Measurements from ENCODE around the gene EML4. TPM values are rescaled to one million over a fixed set of nuclear protein-coding genes. Genes with fewer than 3 reads are reported as not detected.
"Not testable (repeated sequence)": the region's sequence is repeated elsewhere in the genome, so short reads cannot be mapped to it uniquely, and the experiment has no call there.

The EML4 gene
- total RNA-seq (10 to 100 TPM; 29.9 to 44.0 (median 36.0) TPM), polyA plus RNA-seq (10 to 100 TPM; 12.5 to 21.3 TPM)

DNA sequence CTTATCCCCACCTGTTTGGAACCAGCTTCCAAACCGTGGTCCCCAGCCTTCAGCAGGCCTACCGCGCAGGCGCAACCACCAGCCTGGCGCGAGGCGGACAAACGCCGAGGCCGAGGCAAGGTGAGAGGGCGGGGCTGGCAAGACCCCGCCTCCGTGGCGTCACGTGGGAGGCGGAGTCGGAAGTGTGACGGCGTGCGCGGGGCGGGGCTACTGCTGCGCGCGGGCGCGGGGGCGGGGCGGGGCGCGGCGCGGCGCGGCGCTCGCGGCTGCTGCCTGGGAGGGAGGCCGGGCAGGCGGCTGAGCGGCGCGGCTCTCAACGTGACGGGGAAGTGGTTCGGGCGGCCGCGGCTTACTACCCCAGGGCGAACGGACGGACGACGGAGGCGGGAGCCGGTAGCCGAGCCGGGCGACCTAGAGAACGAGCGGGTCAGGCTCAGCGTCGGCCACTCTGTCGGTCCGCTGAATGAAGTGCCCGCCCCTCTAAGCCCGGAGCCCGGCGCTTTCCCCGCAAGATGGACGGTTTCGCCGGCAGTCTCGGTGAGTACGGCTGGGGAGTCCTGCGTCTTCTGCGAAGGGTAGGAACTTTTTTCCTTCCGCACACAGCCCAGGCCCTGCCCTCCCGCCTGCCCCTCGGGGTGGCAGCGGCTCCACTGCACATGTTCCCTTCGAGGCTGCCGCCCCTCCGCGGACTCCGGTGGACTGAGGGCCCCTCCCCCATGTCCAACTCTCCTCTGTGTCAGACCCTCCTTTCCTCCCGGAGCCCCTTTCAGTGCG, at the start of gene EML4:
Gene EML4 (plus strand): TSS at position 254 of the 774 bp plus-strand sequence. CDS start 259 bp downstream, at position 513.
- peak within 1 kb of the TSS; percentile 72 to 92 (median 79) for H3K4me3 ChIP-seq
- no peaks in the 10 kb centered on the region for H3K36me3 ChIP-seq
- H3K4me1 ChIP-seq: peaks cover 10 to 21% (median 10%) of the 10 kb centered on the region in 3 donors
- peak within 1 kb of the TSS; percentile 90 to 95 (median 92) for H3K27ac ChIP-seq
- no peak for FAIRE-seq
- peak; percentile 88 to 98 (median 96) for DNase-seq
- ATAC-seq: peak; percentile 89 to 97 (median 94)
- intact Hi-C loops (cut with DNase I): no loop called here
- WGBS, 2 donors: 0 to 1% methylated on average over 50 to 88 of the region's 88 CpGs
- H3K9me3 ChIP-seq: no peaks in the 10 kb centered on the region
- H3K27me3 ChIP-seq: no peaks in the 10 kb centered on the region
- TF ChIP-seq, protein P1, sequence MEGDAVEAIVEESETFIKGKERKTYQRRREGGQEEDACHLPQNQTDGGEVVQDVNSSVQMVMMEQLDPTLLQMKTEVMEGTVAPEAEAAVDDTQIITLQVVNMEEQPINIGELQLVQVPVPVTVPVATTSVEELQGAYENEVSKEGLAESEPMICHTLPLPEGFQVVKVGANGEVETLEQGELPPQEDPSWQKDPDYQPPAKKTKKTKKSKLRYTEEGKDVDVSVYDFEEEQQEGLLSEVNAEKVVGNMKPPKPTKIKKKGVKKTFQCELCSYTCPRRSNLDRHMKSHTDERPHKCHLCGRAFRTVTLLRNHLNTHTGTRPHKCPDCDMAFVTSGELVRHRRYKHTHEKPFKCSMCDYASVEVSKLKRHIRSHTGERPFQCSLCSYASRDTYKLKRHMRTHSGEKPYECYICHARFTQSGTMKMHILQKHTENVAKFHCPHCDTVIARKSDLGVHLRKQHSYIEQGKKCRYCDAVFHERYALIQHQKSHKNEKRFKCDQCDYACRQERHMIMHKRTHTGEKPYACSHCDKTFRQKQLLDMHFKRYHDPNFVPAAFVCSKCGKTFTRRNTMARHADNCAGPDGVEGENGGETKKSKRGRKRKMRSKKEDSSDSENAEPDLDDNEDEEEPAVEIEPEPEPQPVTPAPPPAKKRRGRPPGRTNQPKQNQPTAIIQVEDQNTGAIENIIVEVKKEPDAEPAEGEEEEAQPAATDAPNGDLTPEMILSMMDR (IDR thresholded peaks at IDR 0.05): no peak

DNA sequence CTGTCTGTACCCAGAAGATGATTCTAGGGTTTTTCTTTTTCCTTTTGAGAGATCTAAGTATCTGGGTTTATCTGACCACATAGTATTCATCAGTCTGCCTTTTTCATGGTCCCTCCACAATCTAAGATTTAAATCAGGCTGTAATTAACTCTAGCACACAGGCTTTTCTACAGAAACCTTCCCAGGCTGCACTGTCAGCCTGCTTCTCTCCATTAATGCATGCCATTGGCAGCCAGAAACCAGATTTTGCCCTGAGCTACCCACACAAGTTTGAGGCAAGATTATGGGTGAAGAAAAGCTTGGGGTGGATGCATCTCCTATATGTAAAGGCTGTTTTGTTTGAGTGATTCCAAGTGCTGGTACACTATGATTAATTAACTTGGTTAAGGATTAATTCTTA, 45.7 kb upstream of the EML4 start:
- TF ChIP-seq, protein P1 (IDR thresholded peaks at IDR 0.05): no peak
- no peak overlapping the region for H3K4me3 ChIP-seq
- H3K9me3 ChIP-seq: no peaks in the 10 kb centered on the region
- ATAC-seq (no peak), FAIRE-seq (no peak), DNase-seq (no peak)
- H3K27ac ChIP-seq: no peak overlapping the region
- peaks cover 0 to 4% (median 0%) of the 10 kb centered on the region in 4 donors for H3K27me3 ChIP-seq
- no peaks in the 10 kb centered on the region for H3K36me3 ChIP-seq
- peaks cover 1 to 5% (median 2%) of the 10 kb centered on the region in 3 donors for H3K4me1 ChIP-seq
- intact Hi-C loops (cut with DNase I): no loop called here

- WGBS, 2 donors: 72 to 77% methylated on average over 6 of the region's 6 CpGs
- DNase-seq: no peak
- H3K36me3 ChIP-seq: no peaks in the 10 kb centered on the region
- no peak for ATAC-seq
- peaks cover 0 to 10% (median 0%) of the 10 kb centered on the region in 3 donors for H3K4me1 ChIP-seq
- H3K9me3 ChIP-seq: no peaks in the 10 kb centered on the region
- TF ChIP-seq, protein P1 (IDR thresholded peaks at IDR 0.05): no peak
- no peak overlapping the region for H3K27ac ChIP-seq
- intact Hi-C loops (cut with DNase I): no loop called here
- no peak for FAIRE-seq
- no peak overlapping the region for H3K4me3 ChIP-seq
- peaks cover 0 to 4% (median 0%) of the 10 kb centered on the region in 4 donors for H3K27me3 ChIP-seq
Measured at GRCh38 chr2:42124011-42124785, 45.0 kb upstream of the EML4 start.

DNA sequence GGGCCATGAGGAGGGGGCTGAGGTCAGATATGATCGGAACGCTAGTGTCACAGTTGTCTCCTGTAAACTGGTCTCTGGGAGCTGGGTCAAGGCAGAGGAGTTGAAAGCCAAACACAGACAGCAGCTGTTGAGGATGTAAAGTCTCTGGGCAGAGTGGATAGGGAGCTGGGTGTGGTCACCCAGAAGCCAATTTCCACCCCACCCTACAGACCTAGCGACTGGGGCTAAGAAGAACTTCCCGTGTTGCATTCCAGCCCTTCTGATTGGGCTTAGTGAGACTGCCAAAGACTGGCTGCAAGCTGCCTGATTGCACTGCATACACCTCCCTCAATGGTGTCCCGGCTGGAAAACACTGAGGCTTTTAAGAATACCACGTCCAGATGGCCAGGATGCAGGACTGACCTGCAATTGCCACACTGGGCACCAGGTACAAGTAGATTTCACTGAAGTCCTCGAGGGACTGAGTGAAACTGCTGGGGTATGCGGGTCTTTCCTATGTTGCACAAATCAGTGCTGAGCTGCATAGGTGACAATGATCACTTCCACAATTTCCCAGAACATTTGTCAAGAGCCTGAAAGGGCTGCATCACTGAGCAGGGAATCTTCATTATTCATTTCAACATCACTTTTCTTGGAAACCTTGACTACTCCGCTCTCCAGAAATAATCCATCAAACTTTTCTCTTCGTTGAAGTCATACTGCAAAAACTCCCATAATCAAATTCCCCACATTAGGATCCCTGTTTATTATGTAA, 43.1 kb upstream of the EML4 start:
- intact Hi-C loops (cut with DNase I): no loop called here
- Histone ChIP-seq H3K27ac (no peak overlapping the region), H3K4me3 (no peak overlapping the region), H3K4me1 (peaks cover 0 to 14% (median 0%) of the 10 kb centered on the region in 3 donors), H3K27me3 (peaks cover 0 to 4% (median 0%) of the 10 kb centered on the region in 4 donors), H3K9me3 (no peaks in the 10 kb centered on the region), H3K36me3 (no peaks in the 10 kb centered on the region)
- DNase-seq (no peak), FAIRE-seq (no peak), ATAC-seq (peak in 1 of 4 donors; percentile 13)
- TF ChIP-seq, protein P1 (IDR thresholded peaks at IDR 0.05): no peak
- 70 to 75% methylated on average over 10 of the region's 10 CpGs for WGBS, 2 donors

GRCh38 chr2:42126873-42127272, 42.3 kb upstream of the EML4 start:
- H3K27ac ChIP-seq; DNase-seq; intact Hi-C loops (cut with DNase I); FAIRE-seq; ATAC-seq; H3K4me3 ChIP-seq; H3K36me3 ChIP-seq; H3K27me3 ChIP-seq; H3K9me3 ChIP-seq: not testable (repeated sequence)
- peaks cover 0 to 14% (median 0%) of the 10 kb centered on the region in 3 donors for H3K4me1 ChIP-seq
- 89 to 91% methylated on average over 10 of the region's 10 CpGs for WGBS, 2 donors
